Natural killer cell (primary cell): ENCODE results near the gene RYR3. TPM values are rescaled to one million over a fixed set of nuclear protein-coding genes. Genes with fewer than 3 reads are reported as not detected.

Source experiments
- ATAC-seq, 3 donors: fragments of 150-1000 bp in 2 of 3; fragments of 200-7000 bp in 1 of 3; cut with Tn5 transposase; 1 replicate in 1 of 3; 2 replicates in 2 of 3; pipeline ENCODE4 v1.10.0; 2021; ENCODE audit warnings: mild to moderate bottlenecking in 2 of 3, moderate library complexity in 2 of 3
- DNase-seq, 2 donors: peaks; one replicate each; pipeline versions ENCODE4 v3.0.0 to v3.0.0-alpha.2; 2013 to 2021; ENCODE audit warnings: mixed read lengths in 1 of 2
- H3K27ac ChIP-seq: one replicate; pipeline ENCODE4 v1.5.1; 2013; ENCODE audit warnings: mild to moderate bottlenecking, low read length
- H3K27me3 ChIP-seq: one replicate; pipeline ENCODE4 v1.6.1; 2013; ENCODE audit warnings: low read length; ENCODE audit not compliant: control insufficient read depth, insufficient read depth
- H3K36me3 ChIP-seq: one replicate; pipeline ENCODE4 v1.6.1; 2013; ENCODE audit warnings: low read length; ENCODE audit not compliant: control insufficient read depth, insufficient read depth
- H3K4me1 ChIP-seq: one replicate; pipeline ENCODE4 v1.6.1; 2013; ENCODE audit warnings: low read length; ENCODE audit not compliant: control insufficient read depth, insufficient read depth
- H3K4me3 ChIP-seq: one replicate; pipeline ENCODE4 v1.5.1; 2013; ENCODE audit warnings: low read length
- H3K9me3 ChIP-seq: one replicate; pipeline ENCODE4 v1.6.1; 2013; ENCODE audit warnings: low read length; ENCODE audit not compliant: control insufficient read depth, insufficient read depth
- H3K27ac Mint-ChIP-seq, 2 donors: one replicate each; pipeline ENCODE4 v1.8.0; 2022; ENCODE audit warnings: mild to moderate bottlenecking in 2 of 2, mixed read lengths in 2 of 2, moderate library complexity in 1 of 2
- H3K27me3 Mint-ChIP-seq, 2 donors: one replicate each; pipeline ENCODE4 v1.8.0; 2022; ENCODE audit warnings: low read depth in 2 of 2, mixed read lengths in 2 of 2
- H3K36me3 Mint-ChIP-seq: one replicate; pipeline ENCODE4 v1.8.0; 2022; ENCODE audit warnings: mixed read lengths
- H3K4me1 Mint-ChIP-seq, 2 donors: one replicate each; pipeline ENCODE4 v1.8.0; 2022; ENCODE audit warnings: mixed read lengths in 2 of 2
- H3K4me3 Mint-ChIP-seq: one replicate; pipeline ENCODE4 v1.8.0; 2022; ENCODE audit warnings: mild to moderate bottlenecking, moderate library complexity, mixed read lengths
- H3K9me3 Mint-ChIP-seq, 2 donors: one replicate each; pipeline ENCODE4 v1.8.0; 2022; ENCODE audit warnings: mixed read lengths in 2 of 2
- WGBS: methylation state at CpG from one replicate; pipeline ENCODE4 v1.1.7; 2013; ENCODE audit warnings: missing lambda C conversion rate; ENCODE audit not compliant: insufficient coverage; 5-methylcytosine and 5-hydroxymethylcytosine counted together
- intact Hi-C: fragments of 100-400 bp; cut with micrococcal nuclease; formaldehyde crosslinking; loops from one replicate; pipeline ENCODE4 v1.14.2; 2022
- total RNA-seq, 4 donors: library from RNA; stranded (reverse); fragments of 120-200 nt in 1 of 4; gene quantifications; one replicate each; pipeline versions ENCODE4 v1.2.3 to v1.2.4, GENCODE V29; 2013 to 2022
- TF ChIP-seq, protein P1 (sequence below): fragments of 200-600 bp; IDR thresholded peaks from one replicate; pipeline ENCODE4 v1.8.0; 2022; ENCODE audit warnings: antibody characterized with exemption

RYR3 gene
- total RNA-seq, 3 donors from 2014 or later (not counting 1 experiment from before 2014, with no cell fraction given): 0.09 to 6.2 TPM; not detected in 1

DNA sequence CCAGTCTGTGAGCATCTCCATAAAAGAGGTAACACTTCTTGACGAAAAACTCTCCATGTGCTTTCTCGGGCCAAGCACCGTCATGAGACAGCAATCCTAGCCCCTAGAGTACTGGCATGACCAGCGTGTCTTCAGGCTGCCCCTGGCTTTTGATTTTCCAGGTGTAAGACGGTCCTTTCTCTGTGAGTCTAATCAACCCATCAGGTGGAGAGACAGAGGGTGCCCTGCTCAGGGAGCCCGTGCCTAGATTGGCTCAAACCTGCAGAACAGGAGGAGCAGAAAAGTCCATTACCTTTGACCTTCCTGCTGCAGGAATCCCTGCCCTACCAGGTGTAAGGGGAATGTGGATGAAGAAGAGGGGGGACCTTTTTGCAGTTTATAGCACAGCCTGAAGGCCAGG, 548.1 kb downstream of the RYR3 start:
- 96% methylated on average over 6 of the region's 6 CpGs for WGBS
- H3K9me3 Mint-ChIP-seq: no peaks in the 10 kb centered on the region
- no peak for DNase-seq
- H3K4me1 Mint-ChIP-seq: no peaks in the 10 kb centered on the region
- intact Hi-C loops: no loop called here
- Histone ChIP-seq H3K27me3 (no peaks in the 10 kb centered on the region), H3K4me1 (no peaks in the 10 kb centered on the region), H3K36me3 (no peaks in the 10 kb centered on the region), H3K4me3 (no peak overlapping the region), H3K9me3 (no peaks in the 10 kb centered on the region), H3K27ac (no peak overlapping the region)
- ATAC-seq: no peak
- TF ChIP-seq, protein P1, sequence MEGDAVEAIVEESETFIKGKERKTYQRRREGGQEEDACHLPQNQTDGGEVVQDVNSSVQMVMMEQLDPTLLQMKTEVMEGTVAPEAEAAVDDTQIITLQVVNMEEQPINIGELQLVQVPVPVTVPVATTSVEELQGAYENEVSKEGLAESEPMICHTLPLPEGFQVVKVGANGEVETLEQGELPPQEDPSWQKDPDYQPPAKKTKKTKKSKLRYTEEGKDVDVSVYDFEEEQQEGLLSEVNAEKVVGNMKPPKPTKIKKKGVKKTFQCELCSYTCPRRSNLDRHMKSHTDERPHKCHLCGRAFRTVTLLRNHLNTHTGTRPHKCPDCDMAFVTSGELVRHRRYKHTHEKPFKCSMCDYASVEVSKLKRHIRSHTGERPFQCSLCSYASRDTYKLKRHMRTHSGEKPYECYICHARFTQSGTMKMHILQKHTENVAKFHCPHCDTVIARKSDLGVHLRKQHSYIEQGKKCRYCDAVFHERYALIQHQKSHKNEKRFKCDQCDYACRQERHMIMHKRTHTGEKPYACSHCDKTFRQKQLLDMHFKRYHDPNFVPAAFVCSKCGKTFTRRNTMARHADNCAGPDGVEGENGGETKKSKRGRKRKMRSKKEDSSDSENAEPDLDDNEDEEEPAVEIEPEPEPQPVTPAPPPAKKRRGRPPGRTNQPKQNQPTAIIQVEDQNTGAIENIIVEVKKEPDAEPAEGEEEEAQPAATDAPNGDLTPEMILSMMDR: no peak
- no peak overlapping the region for H3K27ac Mint-ChIP-seq
- no peak overlapping the region for H3K4me3 Mint-ChIP-seq
- no peaks in the 10 kb centered on the region for H3K36me3 Mint-ChIP-seq
- H3K27me3 Mint-ChIP-seq: no peaks in the 10 kb centered on the region

DNA sequence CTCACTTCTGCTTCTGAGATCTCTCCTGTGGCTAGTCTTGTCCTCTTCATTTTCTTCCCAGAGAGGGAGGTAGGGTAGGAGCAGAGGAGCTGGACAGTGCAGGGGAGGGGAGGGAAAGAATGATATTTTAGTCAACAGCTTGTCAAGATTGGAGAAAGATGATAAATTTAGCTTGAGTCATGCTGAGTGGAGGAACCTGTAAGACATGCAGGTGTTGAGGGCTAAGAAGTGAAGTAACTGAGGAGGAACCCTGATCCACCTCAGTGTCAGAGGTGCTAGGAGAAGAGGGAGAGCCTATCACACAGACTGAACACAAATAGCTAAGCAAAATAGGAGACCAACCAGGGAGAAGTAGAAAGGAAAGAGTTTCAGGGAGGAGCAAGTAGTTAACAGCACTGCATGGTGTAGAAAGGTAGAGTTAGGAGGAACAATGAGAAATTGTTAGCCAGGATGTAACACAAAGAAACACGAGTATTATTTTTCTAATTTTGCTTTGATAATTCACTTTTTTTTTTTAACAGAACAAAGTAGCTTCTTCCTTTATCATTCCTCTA, 549.3 kb downstream of the RYR3 start:
- H3K9me3 Mint-ChIP-seq: no peaks in the 10 kb centered on the region
- intact Hi-C loops: no loop called here
- ATAC-seq (no peak), DNase-seq (no peak)
- no peaks in the 10 kb centered on the region for H3K4me1 ChIP-seq
- H3K36me3 ChIP-seq: peaks cover 3% of the 10 kb centered on the region
- TF ChIP-seq, protein P1: no peak
- H3K4me3 Mint-ChIP-seq: no peak overlapping the region
- H3K36me3 Mint-ChIP-seq: peaks cover 10% of the 10 kb centered on the region
- 100% methylated on average over 1 of the region's 1 CpG for WGBS
- H3K27me3 Mint-ChIP-seq: no peaks in the 10 kb centered on the region
- no peaks in the 10 kb centered on the region for H3K9me3 ChIP-seq
- no peaks in the 10 kb centered on the region for H3K27me3 ChIP-seq
- no peak overlapping the region for H3K27ac ChIP-seq
- H3K27ac Mint-ChIP-seq: no peak overlapping the region
- no peaks in the 10 kb centered on the region for H3K4me1 Mint-ChIP-seq
- no peak overlapping the region for H3K4me3 ChIP-seq

DNA sequence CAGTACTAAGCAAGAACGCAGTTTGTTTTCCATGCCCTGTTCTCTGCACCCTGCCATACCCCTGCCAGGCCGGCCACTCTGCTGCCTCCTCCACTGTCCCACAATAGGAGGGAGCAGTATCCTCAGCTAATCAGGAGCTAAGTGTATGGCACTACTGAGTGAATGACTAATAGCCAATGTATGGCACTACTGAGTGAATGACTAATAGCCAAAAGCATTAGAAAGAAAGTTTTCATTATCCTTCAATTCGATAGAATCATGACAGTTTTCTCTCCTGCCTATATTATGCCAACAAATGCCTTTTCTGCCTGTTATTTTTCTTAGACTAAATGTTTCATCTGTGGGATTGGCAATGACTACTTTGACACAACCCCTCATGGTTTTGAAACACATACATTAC, 550.0 kb downstream of the RYR3 start:
- no peak overlapping the region for H3K4me3 ChIP-seq
- Mint-ChIP-seq H3K9me3 (no peaks in the 10 kb centered on the region), H3K27me3 (no peaks in the 10 kb centered on the region), H3K4me3 (no peak overlapping the region), H3K36me3 (peaks cover 14% of the 10 kb centered on the region), H3K27ac (no peak overlapping the region), H3K4me1 (no peaks in the 10 kb centered on the region)
- H3K4me1 ChIP-seq: no peaks in the 10 kb centered on the region
- DNase-seq: no peak
- H3K27ac ChIP-seq: no peak overlapping the region
- no peak for ATAC-seq
- H3K36me3 ChIP-seq: peaks cover 7% of the 10 kb centered on the region
- H3K27me3 ChIP-seq: no peaks in the 10 kb centered on the region
- TF ChIP-seq, protein P1: no peak
- 97% methylated on average over 3 of the region's 3 CpGs for WGBS
- intact Hi-C loops: no loop called here
- no peaks in the 10 kb centered on the region for H3K9me3 ChIP-seq

DNA sequence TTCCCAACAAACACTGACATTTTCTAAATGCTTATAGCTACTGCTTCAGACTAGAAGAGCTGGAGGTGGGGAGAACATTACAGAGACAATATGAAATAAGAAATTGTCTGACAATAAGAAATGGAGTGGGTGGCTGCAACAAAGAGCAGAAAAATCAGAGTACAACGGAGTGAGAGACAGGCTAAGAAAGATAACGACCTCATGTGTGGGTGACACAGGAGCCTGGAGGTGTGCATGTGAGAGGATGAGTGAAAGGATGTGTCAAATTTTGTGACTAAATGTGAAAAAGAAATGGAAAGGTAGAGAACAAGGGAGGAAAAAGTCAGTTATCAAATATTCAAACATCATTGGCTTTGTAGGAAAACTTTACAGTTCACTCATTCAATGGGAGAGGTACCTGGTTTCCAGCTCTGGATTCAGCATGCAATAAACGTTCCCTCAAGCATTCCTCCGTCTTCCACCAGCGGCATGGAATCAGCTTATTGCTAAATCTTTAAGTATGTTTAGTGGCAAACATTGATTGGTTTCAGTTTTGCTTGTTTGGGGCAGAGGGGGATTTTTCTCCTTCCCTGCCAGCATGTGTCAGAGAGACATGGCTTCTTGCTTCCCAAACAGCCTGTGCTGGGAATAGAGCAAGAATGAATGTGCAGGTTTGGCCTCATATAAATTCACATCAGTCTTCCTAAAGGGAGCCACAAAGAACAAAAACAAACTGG, 553.8 kb downstream of the RYR3 start:
- Histone ChIP-seq H3K36me3 (peaks cover 11% of the 10 kb centered on the region), H3K9me3 (no peaks in the 10 kb centered on the region), H3K27ac (no peak overlapping the region), H3K27me3 (no peaks in the 10 kb centered on the region), H3K4me1 (no peaks in the 10 kb centered on the region), H3K4me3 (no peak overlapping the region)
- H3K4me3 Mint-ChIP-seq: no peak overlapping the region
- H3K9me3 Mint-ChIP-seq: no peaks in the 10 kb centered on the region
- ATAC-seq (no peak), DNase-seq (no peak)
- H3K27me3 Mint-ChIP-seq: no peaks in the 10 kb centered on the region
- WGBS: 95% methylated on average over 5 of the region's 5 CpGs
- no peak overlapping the region for H3K27ac Mint-ChIP-seq
- intact Hi-C loops: no loop called here
- H3K4me1 Mint-ChIP-seq: no peaks in the 10 kb centered on the region
- peaks cover 19% of the 10 kb centered on the region for H3K36me3 Mint-ChIP-seq
- TF ChIP-seq, protein P1: no peak
